ENCODE data around the gene DSG2.

DNA sequence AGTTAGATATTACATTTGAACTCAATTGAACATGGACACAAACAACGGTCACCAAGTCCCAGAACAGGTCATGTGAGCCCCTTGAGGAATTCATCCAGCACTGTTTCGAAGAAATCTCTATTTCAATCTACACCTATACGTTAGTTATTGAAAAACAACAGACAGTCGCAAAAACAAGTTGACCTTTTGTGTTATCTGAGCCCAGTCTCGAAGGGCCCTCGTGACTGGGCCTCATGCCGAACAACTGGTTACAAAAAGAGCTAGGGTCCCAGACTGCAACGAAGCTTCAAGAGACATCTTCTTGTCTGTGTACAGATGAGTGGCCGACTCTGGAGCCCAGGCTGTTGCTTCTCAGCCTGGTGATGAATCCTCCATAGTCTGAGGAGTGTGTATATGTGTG is 5.3 kb upstream of the DSG2 start:
- TF ChIP-seq, protein P1, sequence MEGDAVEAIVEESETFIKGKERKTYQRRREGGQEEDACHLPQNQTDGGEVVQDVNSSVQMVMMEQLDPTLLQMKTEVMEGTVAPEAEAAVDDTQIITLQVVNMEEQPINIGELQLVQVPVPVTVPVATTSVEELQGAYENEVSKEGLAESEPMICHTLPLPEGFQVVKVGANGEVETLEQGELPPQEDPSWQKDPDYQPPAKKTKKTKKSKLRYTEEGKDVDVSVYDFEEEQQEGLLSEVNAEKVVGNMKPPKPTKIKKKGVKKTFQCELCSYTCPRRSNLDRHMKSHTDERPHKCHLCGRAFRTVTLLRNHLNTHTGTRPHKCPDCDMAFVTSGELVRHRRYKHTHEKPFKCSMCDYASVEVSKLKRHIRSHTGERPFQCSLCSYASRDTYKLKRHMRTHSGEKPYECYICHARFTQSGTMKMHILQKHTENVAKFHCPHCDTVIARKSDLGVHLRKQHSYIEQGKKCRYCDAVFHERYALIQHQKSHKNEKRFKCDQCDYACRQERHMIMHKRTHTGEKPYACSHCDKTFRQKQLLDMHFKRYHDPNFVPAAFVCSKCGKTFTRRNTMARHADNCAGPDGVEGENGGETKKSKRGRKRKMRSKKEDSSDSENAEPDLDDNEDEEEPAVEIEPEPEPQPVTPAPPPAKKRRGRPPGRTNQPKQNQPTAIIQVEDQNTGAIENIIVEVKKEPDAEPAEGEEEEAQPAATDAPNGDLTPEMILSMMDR (IDR thresholded peaks at IDR 0.05) = no peak
- no peak for TF ChIP-seq POLR2A (IDR thresholded peaks at IDR 0.05)
